HEK293T (cell line): Measurements from ENCODE around the gene SCO2.

Source experiments
- CTCF ChIA-PET: fragments of 350-600 bp; formaldehyde crosslinking; extraction: SDS; loops from one replicate; lab custom pipeline; 2021; ENCODE audit warnings: antibody characterized with exemption, inconsistent platforms; lab: Yijun Ruan, JAX
- POLR2A ChIA-PET: fragments of 350-600 bp; formaldehyde crosslinking; extraction: SDS; loops from one replicate; lab custom pipeline; 2020; ENCODE audit warnings: antibody characterized with exemption, inconsistent platforms; lab: Yijun Ruan, JAX
- DNase-seq: peaks from one replicate; pipeline ENCODE4 v3.0.0; 2012; ENCODE audit warnings: mixed read lengths; ENCODE audit errors: extremely low spot score
- ARNT ChIP-seq: fragments of 450-650 bp; IDR thresholded peaks from 2 replicates; pipeline ENCODE4 v1.6.1; 2017; ENCODE audit warnings: mild to moderate bottlenecking
- BHLHE40 ChIP-seq: fragments of 450-650 bp; IDR thresholded peaks from 2 replicates; pipeline ENCODE4 v1.6.1; 2016; ENCODE audit warnings: mild to moderate bottlenecking, moderate library complexity, borderline replicate concordance
- CTBP1 ChIP-seq: fragments of 450-650 bp; IDR thresholded peaks from 2 replicates; pipeline ENCODE4 v1.6.1; 2016; ENCODE audit warnings: borderline replicate concordance
- ELF4 ChIP-seq: fragments of 450-650 bp; IDR thresholded peaks from 2 replicates; pipeline ENCODE4 v1.6.1; 2017; ENCODE audit warnings: antibody characterized with exemption
- FOXA1 ChIP-seq: fragments of 450-650 bp; IDR thresholded peaks from 2 replicates; pipeline ENCODE4 v1.6.1; 2016; ENCODE audit warnings: mild to moderate bottlenecking
- FOXK2 ChIP-seq: fragments of 450-650 bp; IDR thresholded peaks from 2 replicates; pipeline ENCODE4 v1.6.1; 2016; ENCODE audit warnings: mild to moderate bottlenecking
- FOXM1 ChIP-seq: fragments of 450-650 bp; IDR thresholded peaks from 2 replicates; pipeline ENCODE4 v1.6.1; 2017; ENCODE audit warnings: mild to moderate bottlenecking, borderline replicate concordance
- HDGF ChIP-seq: fragments of 450-650 bp; IDR thresholded peaks from 2 replicates; pipeline ENCODE4 v1.6.1; 2017; ENCODE audit warnings: antibody characterized with exemption, borderline replicate concordance
- L3MBTL2 ChIP-seq: fragments of 450-650 bp; conservative IDR thresholded peaks from 2 replicates; pipeline ENCODE4 v1.6.1; 2016; ENCODE audit warnings: mild to moderate bottlenecking
- LEF1 ChIP-seq: fragments of 450-650 bp; IDR thresholded peaks from 2 replicates; pipeline ENCODE4 v1.6.1; 2017; ENCODE audit warnings: mild to moderate bottlenecking, borderline replicate concordance
- NFRKB ChIP-seq: fragments of 450-650 bp; IDR thresholded peaks from 2 replicates; pipeline ENCODE4 v1.6.1; 2016; ENCODE audit warnings: mild to moderate bottlenecking, moderate library complexity
- SP1 ChIP-seq: fragments of 450-650 bp; IDR thresholded peaks from 2 replicates; pipeline ENCODE4 v1.6.1; 2017
- SUZ12 ChIP-seq: fragments of 450-650 bp; IDR thresholded peaks from 2 replicates; pipeline ENCODE4 v1.6.1; 2016; ENCODE audit warnings: mild to moderate bottlenecking
- TARDBP ChIP-seq: fragments of 450-650 bp; IDR thresholded peaks from 2 replicates; pipeline ENCODE4 v1.6.1; 2016
- ZNF384 ChIP-seq: fragments of 450-650 bp; IDR thresholded peaks from 2 replicates; pipeline ENCODE4 v1.6.1; 2016
- TF ChIP-seq, protein P1 (sequence below): fragments of 450-650 bp; IDR thresholded peaks from 2 replicates; pipeline ENCODE4 v1.6.1; 2016

Gene SCO2

DNA sequence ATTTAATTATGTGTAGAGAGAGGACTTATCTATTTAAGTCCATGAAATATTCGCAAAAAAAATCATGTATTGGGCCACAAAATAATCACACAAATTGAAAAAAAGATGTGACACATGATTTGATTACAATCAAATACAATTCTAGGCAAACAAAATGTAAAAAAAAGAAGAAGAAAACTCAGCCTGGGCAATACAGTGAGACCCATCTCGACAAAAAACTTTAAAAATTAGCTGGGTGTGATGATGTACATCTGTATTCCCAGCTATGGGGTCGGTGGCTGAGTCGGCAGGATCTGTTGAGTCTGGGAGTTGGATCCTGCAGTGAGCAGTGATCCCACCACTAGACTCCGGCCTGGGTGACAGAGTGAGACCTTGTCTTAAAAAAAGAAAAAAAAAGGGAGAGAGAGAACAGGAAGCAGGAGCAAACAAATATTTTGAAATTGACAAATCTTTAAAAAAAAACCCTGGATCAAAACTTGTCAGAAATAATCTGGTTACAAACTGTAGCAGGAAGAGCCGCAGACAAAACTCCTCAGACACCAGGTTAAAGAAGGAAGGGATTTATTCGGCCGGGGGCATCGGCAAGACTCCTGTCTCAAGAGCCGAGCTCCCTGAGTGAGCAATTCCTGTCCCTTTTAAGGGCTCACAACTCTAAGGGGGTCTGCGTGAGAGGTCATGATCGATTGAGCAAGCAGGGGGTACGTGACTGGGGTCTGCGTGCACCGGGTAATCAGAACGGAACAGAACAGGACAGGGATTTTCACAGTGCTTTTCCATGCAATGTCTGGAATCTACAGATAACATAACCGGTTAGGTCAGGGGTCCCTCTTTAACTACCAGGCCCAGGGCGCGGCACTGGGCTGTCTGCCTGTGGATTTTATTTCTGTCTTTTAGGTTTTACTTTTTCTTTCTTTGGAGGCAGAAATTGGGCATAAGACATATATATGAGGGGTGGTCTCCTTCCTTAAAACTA lies 7.7 kb upstream of the SCO2 start:
- CTCF ChIA-PET: interaction anchor here (0.9 kb wide), 1 partner anchor 30 kb away, joined by 3 read pairs; no protein-coding TSS in a partner anchor
- no peak for DNase-seq
- POLR2A ChIA-PET: interaction anchor here (1.3 kb wide), 1 partner anchor 30 kb away, joined by 3 read pairs; the partner anchor contains the start of gene SYCE3
- TF ChIP-seq FOXK2 (no peak), L3MBTL2 (no peak), BHLHE40 (no peak), FOXM1 (no peak), SP1 (no peak), LEF1 (no peak), ARNT (no peak)
- TF ChIP-seq, protein P1, sequence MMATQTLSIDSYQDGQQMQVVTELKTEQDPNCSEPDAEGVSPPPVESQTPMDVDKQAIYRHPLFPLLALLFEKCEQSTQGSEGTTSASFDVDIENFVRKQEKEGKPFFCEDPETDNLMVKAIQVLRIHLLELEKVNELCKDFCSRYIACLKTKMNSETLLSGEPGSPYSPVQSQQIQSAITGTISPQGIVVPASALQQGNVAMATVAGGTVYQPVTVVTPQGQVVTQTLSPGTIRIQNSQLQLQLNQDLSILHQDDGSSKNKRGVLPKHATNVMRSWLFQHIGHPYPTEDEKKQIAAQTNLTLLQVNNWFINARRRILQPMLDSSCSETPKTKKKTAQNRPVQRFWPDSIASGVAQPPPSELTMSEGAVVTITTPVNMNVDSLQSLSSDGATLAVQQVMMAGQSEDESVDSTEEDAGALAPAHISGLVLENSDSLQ: no peak

DNA sequence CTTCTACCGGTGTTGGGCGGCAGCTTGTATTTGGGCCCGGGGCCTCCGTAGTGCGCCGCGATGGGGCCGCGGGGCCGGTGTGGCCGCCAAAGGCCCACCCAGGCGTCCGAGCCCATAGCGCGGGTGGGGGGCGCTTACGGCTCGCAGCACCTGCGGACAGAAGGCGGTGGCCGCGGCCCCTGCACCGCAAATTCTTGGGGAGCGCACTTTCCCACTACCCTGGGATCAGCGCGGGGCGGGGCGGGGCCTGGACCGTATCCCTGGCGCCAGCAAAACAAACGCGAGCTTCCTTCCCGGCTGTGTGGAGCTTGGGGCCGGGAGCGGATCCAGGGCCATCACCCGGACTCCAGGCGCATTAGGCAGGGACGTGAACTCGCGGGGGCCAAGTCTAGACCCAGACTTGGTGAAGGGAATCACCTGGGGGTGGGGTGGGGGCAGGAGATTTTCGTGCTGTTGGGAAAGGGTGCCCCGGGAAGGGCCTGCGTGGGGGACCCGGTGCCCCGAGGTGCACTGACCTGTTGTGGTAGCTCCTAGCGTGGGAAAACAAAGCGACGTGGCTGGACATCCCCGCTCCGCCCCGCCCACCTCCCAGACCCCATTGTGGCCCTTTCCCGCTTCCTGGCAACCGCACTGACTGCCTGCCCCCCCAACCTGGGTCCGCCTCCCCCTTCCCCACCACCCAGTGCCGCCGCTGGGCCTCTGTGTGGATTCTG lies 6.7 kb upstream of the SCO2 start:
- ChIA-PET CTCF (no interaction called here), POLR2A (no interaction called here)
- DNase-seq: no peak
- TF ChIP-seq SUZ12 (no peak), ARNT (no peak), TARDBP (no peak), FOXK2 (no peak), BHLHE40 (no peak), ZNF384 (no peak), L3MBTL2 (no peak), CTBP1 (no peak), LEF1 (no peak), HDGF (no peak), NFRKB (no peak), SP1 (no peak), FOXA1 (no peak), FOXM1 (no peak), ELF4 (no peak)
- TF ChIP-seq, protein P1: no peak

GRCh38 chr22:50531546-50531961 lies 6.2 kb upstream of the SCO2 start:
- CTCF ChIA-PET: no interaction called here
- no peak for TF ChIP-seq FOXM1
- no peak for DNase-seq
- POLR2A ChIA-PET: no interaction called here

- ChIA-PET POLR2A (no interaction called here), CTCF (no interaction called here)
- DNase-seq: no peak
- TF ChIP-seq ELF4 (no peak), LEF1 (no peak), SUZ12 (no peak), BHLHE40 (no peak), FOXA1 (no peak), TARDBP (no peak), NFRKB (no peak), L3MBTL2 (no peak; the same call in 1 of the 2 replicates), FOXK2 (no peak)
- TF ChIP-seq, protein P1: no peak
Measured at GRCh38 chr22:50530877-50531545, 5.6 kb upstream of the SCO2 start.

DNA sequence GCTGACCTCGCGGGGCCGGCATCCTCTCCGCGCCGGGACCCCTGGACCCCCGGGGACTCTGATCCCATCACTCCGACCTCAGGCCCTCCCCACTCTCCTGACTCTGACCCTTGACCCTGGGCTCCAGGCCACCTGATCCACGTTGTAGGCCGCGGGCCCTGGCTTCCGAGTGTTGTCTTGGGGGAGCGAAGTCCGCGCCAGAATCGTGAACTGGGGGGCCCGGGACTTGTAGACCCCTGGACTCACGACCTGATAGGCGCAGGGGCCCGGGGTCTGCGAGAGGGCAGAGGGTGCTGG lies 5.1 kb upstream of the SCO2 start:
- POLR2A ChIA-PET: no interaction called here
- no peak for TF ChIP-seq SP1
- TF ChIP-seq FOXM1: no peak
- TF ChIP-seq HDGF: no peak
- no peak for TF ChIP-seq FOXA1
- no peak for TF ChIP-seq NFRKB
- no peak for TF ChIP-seq CTBP1
- no peak for TF ChIP-seq FOXK2
- DNase-seq: no peak
- CTCF ChIA-PET: no interaction called here

DNA sequence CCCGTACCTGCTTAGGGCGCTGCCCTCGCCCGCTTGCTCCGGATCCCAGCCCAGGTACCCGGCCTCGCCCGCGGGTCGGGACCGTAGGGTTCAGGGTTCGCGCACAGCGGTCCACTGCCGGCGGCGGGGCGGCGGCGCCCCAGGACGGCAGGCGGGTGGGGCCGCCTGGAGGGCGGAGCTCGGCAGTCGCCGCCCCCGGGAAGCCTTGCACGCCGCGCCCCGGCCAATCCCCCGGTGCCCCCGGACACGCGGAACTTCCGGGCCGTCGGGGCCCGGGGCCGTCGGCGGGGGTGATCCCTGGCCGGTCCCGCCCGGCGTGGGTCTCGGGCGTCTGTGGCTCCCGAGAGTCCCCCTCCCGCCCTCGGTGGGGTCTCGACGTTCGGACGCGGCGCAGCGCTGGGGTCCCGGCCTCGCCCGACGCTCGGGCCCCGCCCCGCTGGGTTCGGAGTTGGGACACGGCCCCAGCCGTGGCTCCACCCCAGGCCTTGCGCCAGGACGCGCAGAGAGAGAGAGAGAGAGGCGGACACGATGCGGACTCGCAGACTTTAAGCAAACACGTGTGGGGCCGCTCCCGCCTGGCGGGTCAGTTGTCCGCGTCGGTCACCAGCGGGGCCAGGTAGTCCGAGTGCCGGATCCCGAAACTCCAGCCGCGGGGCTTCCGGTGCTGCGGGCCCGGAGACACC lies 4.6 kb upstream of the SCO2 start, which contains the start of gene TYMP:
TYMP (minus strand) TSS at position 116 of the 683 bp plus-strand sequence. CDS start 303 bp downstream, outside the sequence.
- no peak for DNase-seq
- no peak for TF ChIP-seq CTBP1
- no peak for TF ChIP-seq LEF1
- TF ChIP-seq FOXA1: no peak
- no peak for TF ChIP-seq ELF4
- TF ChIP-seq FOXM1: no peak
- no peak for TF ChIP-seq BHLHE40
- TF ChIP-seq FOXK2: no peak
- TF ChIP-seq HDGF: no peak
- TF ChIP-seq ZNF384: no peak
- TF ChIP-seq SUZ12: no peak
- no peak for TF ChIP-seq SP1
- no peak for TF ChIP-seq ARNT
- TF ChIP-seq TARDBP: no peak
- TF ChIP-seq, protein P1: no peak
- TF ChIP-seq NFRKB: no peak
- TF ChIP-seq L3MBTL2: no peak; the same call in 1 of the 2 replicates
- CTCF ChIA-PET: no interaction called here
- POLR2A ChIA-PET: no interaction called here
